ENCODE results near the gene NWD2.

The NWD2 gene

DNA sequence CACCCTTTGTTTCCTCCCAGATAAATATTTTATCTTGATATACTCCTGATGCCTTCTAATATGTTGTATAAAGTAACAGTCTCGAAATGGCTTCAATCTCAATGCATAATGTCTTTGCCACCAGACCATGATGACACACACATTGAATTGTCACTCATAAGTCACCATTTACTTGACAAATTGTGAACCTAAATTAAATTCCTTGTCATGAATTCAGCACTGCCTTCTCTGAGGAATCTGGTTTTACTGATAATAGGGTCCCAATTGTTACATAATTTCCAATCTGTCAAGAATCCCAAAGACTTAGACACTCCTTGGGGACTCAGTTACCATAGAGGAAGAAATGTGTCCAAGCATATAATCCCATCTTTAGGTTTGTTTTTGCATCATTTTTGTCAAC lies 82.3 kb downstream of the NWD2 start:
- Histone ChIP-seq H3K27ac (replicated peaks) (no peak overlapping the region), H3K27me3 (ENCODE audit: insufficient read depth, poor library complexity, severe bottlenecking) (no peaks in the 10 kb centered on the region), H3K4me3 (replicated peaks; ENCODE audit: insufficient read depth, low read length) (no peak overlapping the region)
- no peak for DNase-seq (ENCODE audit: low read depth in 1 of 2, low spot score in 1 of 2)
- TF ChIP-seq, protein P1, sequence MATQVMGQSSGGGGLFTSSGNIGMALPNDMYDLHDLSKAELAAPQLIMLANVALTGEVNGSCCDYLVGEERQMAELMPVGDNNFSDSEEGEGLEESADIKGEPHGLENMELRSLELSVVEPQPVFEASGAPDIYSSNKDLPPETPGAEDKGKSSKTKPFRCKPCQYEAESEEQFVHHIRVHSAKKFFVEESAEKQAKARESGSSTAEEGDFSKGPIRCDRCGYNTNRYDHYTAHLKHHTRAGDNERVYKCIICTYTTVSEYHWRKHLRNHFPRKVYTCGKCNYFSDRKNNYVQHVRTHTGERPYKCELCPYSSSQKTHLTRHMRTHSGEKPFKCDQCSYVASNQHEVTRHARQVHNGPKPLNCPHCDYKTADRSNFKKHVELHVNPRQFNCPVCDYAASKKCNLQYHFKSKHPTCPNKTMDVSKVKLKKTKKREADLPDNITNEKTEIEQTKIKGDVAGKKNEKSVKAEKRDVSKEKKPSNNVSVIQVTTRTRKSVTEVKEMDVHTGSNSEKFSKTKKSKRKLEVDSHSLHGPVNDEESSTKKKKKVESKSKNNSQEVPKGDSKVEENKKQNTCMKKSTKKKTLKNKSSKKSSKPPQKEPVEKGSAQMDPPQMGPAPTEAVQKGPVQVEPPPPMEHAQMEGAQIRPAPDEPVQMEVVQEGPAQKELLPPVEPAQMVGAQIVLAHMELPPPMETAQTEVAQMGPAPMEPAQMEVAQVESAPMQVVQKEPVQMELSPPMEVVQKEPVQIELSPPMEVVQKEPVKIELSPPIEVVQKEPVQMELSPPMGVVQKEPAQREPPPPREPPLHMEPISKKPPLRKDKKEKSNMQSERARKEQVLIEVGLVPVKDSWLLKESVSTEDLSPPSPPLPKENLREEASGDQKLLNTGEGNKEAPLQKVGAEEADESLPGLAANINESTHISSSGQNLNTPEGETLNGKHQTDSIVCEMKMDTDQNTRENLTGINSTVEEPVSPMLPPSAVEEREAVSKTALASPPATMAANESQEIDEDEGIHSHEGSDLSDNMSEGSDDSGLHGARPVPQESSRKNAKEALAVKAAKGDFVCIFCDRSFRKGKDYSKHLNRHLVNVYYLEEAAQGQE (IDR thresholded peaks at IDR 0.05; ENCODE audit: insufficient replicate concordance, low read depth): no peak
- TF ChIP-seq, protein P2, sequence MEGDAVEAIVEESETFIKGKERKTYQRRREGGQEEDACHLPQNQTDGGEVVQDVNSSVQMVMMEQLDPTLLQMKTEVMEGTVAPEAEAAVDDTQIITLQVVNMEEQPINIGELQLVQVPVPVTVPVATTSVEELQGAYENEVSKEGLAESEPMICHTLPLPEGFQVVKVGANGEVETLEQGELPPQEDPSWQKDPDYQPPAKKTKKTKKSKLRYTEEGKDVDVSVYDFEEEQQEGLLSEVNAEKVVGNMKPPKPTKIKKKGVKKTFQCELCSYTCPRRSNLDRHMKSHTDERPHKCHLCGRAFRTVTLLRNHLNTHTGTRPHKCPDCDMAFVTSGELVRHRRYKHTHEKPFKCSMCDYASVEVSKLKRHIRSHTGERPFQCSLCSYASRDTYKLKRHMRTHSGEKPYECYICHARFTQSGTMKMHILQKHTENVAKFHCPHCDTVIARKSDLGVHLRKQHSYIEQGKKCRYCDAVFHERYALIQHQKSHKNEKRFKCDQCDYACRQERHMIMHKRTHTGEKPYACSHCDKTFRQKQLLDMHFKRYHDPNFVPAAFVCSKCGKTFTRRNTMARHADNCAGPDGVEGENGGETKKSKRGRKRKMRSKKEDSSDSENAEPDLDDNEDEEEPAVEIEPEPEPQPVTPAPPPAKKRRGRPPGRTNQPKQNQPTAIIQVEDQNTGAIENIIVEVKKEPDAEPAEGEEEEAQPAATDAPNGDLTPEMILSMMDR (IDR thresholded peaks at IDR 0.05; ENCODE audit: insufficient read depth, low read length): no peak
- TF ChIP-seq POLR2AphosphoS5 (IDR thresholded peaks at IDR 0.05; ENCODE audit: low read depth): no peak
- no peak for TF ChIP-seq GABPA (IDR thresholded peaks at IDR 0.05; ENCODE audit: low read depth)
- no peak for TF ChIP-seq SPI1 (IDR thresholded peaks at IDR 0.05; ENCODE audit: borderline replicate concordance, low read depth)

DNA sequence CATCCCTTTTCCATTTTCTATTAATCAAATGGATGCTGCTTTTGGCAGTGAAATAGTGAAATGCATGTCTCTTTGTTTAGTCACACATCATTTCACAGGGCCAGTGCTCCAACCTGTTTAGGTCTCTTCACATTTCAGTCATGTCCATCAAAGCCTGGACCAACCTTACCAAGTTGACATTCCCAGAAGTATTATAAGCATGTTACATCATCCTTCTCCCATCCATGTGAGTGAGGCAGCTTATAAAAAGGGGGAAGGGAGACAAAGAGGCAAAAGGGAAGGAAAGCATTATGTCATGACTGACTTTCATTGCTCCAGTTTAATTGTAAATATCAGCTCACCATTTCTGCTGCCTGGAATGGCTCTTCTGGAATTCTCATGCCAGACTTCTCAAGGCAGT lies 94.4 kb downstream of the NWD2 start:
- Histone ChIP-seq H3K4me3 (replicated peaks; ENCODE audit: insufficient read depth, low read length) (no peak overlapping the region), H3K27ac (replicated peaks) (no peak overlapping the region), H3K27me3 (ENCODE audit: insufficient read depth, poor library complexity, severe bottlenecking) (no peaks in the 10 kb centered on the region)
- TF ChIP-seq GABPA (IDR thresholded peaks at IDR 0.05; ENCODE audit: low read depth) (no peak), SPI1 (IDR thresholded peaks at IDR 0.05; ENCODE audit: borderline replicate concordance, low read depth) (no peak), POLR2AphosphoS5 (IDR thresholded peaks at IDR 0.05; ENCODE audit: low read depth) (no peak)
- TF ChIP-seq, protein P2 (IDR thresholded peaks at IDR 0.05; ENCODE audit: insufficient read depth, low read length): no peak
- TF ChIP-seq, protein P1 (IDR thresholded peaks at IDR 0.05; ENCODE audit: insufficient replicate concordance, low read depth): no peak
- DNase-seq (ENCODE audit: low read depth in 1 of 2, low spot score in 1 of 2): no peak

DNA sequence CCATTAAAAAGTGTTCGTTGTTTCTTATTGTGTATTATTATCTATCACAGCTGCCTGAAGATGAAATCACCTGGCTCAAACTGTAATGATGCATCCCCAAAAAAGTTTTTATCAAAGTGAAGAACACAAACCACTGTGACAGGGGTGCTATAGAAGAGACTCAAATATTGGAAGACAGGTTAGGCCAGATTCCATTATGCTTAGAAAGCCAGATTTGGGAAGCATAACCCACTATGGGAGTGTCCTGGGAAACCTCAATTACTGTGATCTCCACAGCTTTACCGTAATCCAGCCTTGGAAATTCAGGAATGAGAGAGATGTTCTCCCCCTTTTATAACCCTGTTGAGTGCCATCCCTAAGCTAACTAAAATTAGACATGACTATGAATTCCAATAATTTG lies 114.2 kb downstream of the NWD2 start:
- no peak for DNase-seq (ENCODE audit: low read depth in 1 of 2, low spot score in 1 of 2)
- H3K4me3 ChIP-seq (replicated peaks; ENCODE audit: insufficient read depth, low read length): no peak overlapping the region
- TF ChIP-seq, protein P2 (IDR thresholded peaks at IDR 0.05; ENCODE audit: insufficient read depth, low read length): no peak
- no peak for TF ChIP-seq POLR2AphosphoS5 (IDR thresholded peaks at IDR 0.05; ENCODE audit: low read depth)
- TF ChIP-seq SPI1 (IDR thresholded peaks at IDR 0.05; ENCODE audit: borderline replicate concordance, low read depth): no peak
- TF ChIP-seq GABPA (IDR thresholded peaks at IDR 0.05; ENCODE audit: low read depth): no peak
- TF ChIP-seq, protein P1 (IDR thresholded peaks at IDR 0.05; ENCODE audit: insufficient replicate concordance, low read depth): no peak
- H3K27me3 ChIP-seq (ENCODE audit: insufficient read depth, poor library complexity, severe bottlenecking): peaks cover 2% of the 10 kb centered on the region
- no peak overlapping the region for H3K27ac ChIP-seq (replicated peaks)
